Tibial nerve (tissue), 4 donors: Measurements from ENCODE around the gene NEO1. TPM values are rescaled to one million over a fixed set of nuclear protein-coding genes. Genes with fewer than 3 reads are reported as not detected.

ENCODE experiments used
- DNase-seq, 2 donors: peaks; one replicate each; pipeline ENCODE4 v3.0.0-alpha.2; 2019; ENCODE audit warnings: low spot score in 2 of 2
- H3K27ac ChIP-seq, 4 donors: fragments of 200-600 bp; sonication (generic) in 3 of 4; one replicate each; pipeline ENCODE4 v1.5.1; 2017 to 2019; ENCODE audit warnings: mild to moderate bottlenecking in 1 of 4
- H3K27me3 ChIP-seq, 2 donors: fragments of 200-600 bp; sonication (generic) in 1 of 2; one replicate each; pipeline versions ENCODE4 v1.5.1 to v1.6.0; 2017 to 2019
- H3K36me3 ChIP-seq, 3 donors: fragments of 200-600 bp; sonication (generic); one replicate each; pipeline ENCODE4 v1.5.1; 2018 to 2019
- H3K4me1 ChIP-seq, 4 donors: fragments of 200-600 bp; sonication (generic) in 3 of 4; one replicate each; pipeline ENCODE4 v1.5.1; 2017 to 2019
- H3K4me3 ChIP-seq, 4 donors: fragments of 200-600 bp; sonication (generic) in 3 of 4; one replicate each; pipeline ENCODE4 v1.5.1; 2017 to 2019; ENCODE audit warnings: mild to moderate bottlenecking in 1 of 4, moderate library complexity in 1 of 4
- H3K9me3 ChIP-seq, 4 donors: fragments of 200-600 bp; sonication (generic) in 3 of 4; one replicate each; pipeline ENCODE4 v1.5.1; 2017 to 2019
- CTCF ChIP-seq, 5 experiments: fragments of 200-600 bp in 3 of 5; fragments of 450-650 bp in 2 of 5; sonication (generic) in 3 of 5; IDR thresholded peaks; one replicate each; pipeline ENCODE4 v1.5.1; 2016 to 2019; ENCODE audit warnings: antibody characterized with exemption in 5 of 5, mild to moderate bottlenecking in 3 of 5, moderate library complexity in 2 of 5
- EP300 ChIP-seq, 2 donors: sonication (generic); formaldehyde crosslinking; IDR thresholded peaks; one replicate each; pipeline ENCODE4 v1.6.1; 2017; ENCODE audit warnings: antibody characterized with exemption in 2 of 2, mild to moderate bottlenecking in 1 of 2
- POLR2A ChIP-seq, 2 donors: fragments of 450-650 bp; IDR thresholded peaks; one replicate each; pipeline ENCODE4 v1.6.1; 2017; ENCODE audit warnings: antibody characterized with exemption in 2 of 2, mild to moderate bottlenecking in 2 of 2, moderate library complexity in 2 of 2
- WGBS, 2 donors: methylation state at CpG; one replicate each; pipeline ENCODE4 v1.1.5; 2018; 5-methylcytosine and 5-hydroxymethylcytosine counted together
- total RNA-seq, 4 donors: library from RNA; depleted of rRNA; stranded (reverse); fragments of >200 nt; gene quantifications; one replicate each; pipeline ENCODE4 v1.1.0, GENCODE V29; 2016

NEO1 gene
- total RNA-seq, 4 donors from 2014 or later: 18.6 to 48.3 (median 41.4) TPM

- H3K4me3 ChIP-seq: no peak overlapping the region
- WGBS, 2 donors: 69 to 71% methylated on average over 4 of the region's 4 CpGs
- TF ChIP-seq EP300 (IDR thresholded peaks at IDR 0.05) (no peak), POLR2A (IDR thresholded peaks at IDR 0.05) (no peak), CTCF (IDR thresholded peaks at IDR 0.05) (no peak)
- no peak for DNase-seq
- no peaks in the 10 kb centered on the region for H3K9me3 ChIP-seq
- H3K27me3 ChIP-seq: no peaks in the 10 kb centered on the region
- no peaks in the 10 kb centered on the region for H3K36me3 ChIP-seq
- peaks cover 0 to 34% (median 2%) of the 10 kb centered on the region in 4 donors for H3K4me1 ChIP-seq
- H3K27ac ChIP-seq: no peak overlapping the region
These were observed 22.0 kb downstream of the NEO1 start for GRCh38 chr15:73074241-73074640.

DNA sequence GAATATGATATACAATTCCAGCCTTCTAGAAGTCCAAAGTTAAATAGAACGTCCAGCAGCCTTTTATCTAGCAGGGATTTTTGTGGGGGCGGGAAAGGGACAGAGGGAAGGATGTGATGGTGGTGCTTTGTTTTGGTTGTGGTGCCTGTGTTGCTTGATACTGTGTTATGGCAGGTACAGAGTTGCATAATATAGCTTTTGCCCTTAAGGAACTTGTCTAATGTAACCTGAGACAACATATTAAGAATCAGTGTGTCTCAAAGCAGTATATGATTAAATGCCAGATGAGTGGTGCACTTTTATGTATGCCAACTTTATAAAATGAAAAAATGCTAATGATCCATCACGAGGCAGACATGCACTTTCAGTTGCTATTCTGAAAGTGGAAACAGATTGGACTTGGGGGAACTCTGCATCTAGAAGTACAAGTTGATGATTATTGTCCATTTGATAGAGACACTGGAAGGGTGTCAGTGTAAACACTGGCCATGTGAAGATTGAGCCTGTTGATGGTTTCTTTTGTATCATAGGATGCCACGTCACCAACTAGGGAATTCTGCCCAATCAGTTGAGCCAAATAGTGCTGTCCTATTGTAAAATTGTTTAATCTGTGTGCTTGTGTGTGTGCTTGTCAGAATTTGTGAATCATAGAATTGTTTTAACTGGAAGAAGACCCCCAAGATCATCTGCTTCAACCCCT is 23.0 kb downstream of the NEO1 start:
- no peaks in the 10 kb centered on the region for H3K36me3 ChIP-seq
- TF ChIP-seq POLR2A (IDR thresholded peaks at IDR 0.05) (no peak), CTCF (IDR thresholded peaks at IDR 0.05) (no peak), EP300 (IDR thresholded peaks at IDR 0.05) (no peak)
- no peaks in the 10 kb centered on the region for H3K9me3 ChIP-seq
- no peak overlapping the region for H3K4me3 ChIP-seq
- no peak for DNase-seq
- 51 to 54% methylated on average over 4 of the region's 4 CpGs for WGBS, 2 donors
- H3K27me3 ChIP-seq: no peaks in the 10 kb centered on the region
- H3K27ac ChIP-seq: no peak overlapping the region
- H3K4me1 ChIP-seq: peaks cover 0 to 42% (median 2%) of the 10 kb centered on the region in 4 donors

GRCh38 chr15:73078291-73078690 is 26.0 kb downstream of the NEO1 start:
- H3K36me3 ChIP-seq: no peaks in the 10 kb centered on the region
- WGBS, 2 donors: 77 to 78% methylated on average over 4 of the region's 4 CpGs
- H3K4me3 ChIP-seq: no peak overlapping the region
- H3K4me1 ChIP-seq: peaks cover 0 to 45% (median 2%) of the 10 kb centered on the region in 4 donors
- no peak overlapping the region for H3K27ac ChIP-seq
- TF ChIP-seq POLR2A (IDR thresholded peaks at IDR 0.05): no peak
- TF ChIP-seq CTCF (IDR thresholded peaks at IDR 0.05): no peak
- no peak for TF ChIP-seq EP300 (IDR thresholded peaks at IDR 0.05)
- no peaks in the 10 kb centered on the region for H3K27me3 ChIP-seq
- H3K9me3 ChIP-seq: no peaks in the 10 kb centered on the region
- DNase-seq: no peak

DNA sequence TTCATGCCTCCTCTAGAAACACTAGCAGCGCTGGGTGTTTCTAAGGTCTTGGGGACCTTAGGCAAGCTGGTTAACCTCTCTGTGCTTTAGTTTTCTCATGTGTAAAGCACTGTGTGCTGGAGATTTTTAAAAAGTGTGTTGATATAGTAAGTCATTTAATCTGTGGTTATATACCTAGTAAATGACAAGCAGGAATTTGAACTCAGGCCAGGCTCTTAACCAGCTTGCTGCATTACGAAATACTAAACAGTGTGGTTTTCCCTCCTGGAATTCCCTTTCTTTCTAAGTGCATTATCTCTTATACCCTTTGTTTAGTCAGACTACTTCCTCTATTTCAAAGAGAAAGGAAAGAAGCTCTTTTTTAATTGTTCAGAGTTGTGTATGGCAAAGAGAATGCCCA is 26.5 kb downstream of the NEO1 start:
- Histone ChIP-seq H3K4me1 (peaks cover 0 to 45% (median 2%) of the 10 kb centered on the region in 4 donors), H3K9me3 (no peaks in the 10 kb centered on the region), H3K27ac (no peak overlapping the region), H3K36me3 (no peaks in the 10 kb centered on the region), H3K27me3 (no peaks in the 10 kb centered on the region), H3K4me3 (no peak overlapping the region)
- DNase-seq: no peak
- 62 to 82% methylated on average over 2 of the region's 2 CpGs for WGBS, 2 donors
- TF ChIP-seq EP300 (IDR thresholded peaks at IDR 0.05) (no peak), POLR2A (IDR thresholded peaks at IDR 0.05) (no peak), CTCF (IDR thresholded peaks at IDR 0.05) (no peak)

DNA sequence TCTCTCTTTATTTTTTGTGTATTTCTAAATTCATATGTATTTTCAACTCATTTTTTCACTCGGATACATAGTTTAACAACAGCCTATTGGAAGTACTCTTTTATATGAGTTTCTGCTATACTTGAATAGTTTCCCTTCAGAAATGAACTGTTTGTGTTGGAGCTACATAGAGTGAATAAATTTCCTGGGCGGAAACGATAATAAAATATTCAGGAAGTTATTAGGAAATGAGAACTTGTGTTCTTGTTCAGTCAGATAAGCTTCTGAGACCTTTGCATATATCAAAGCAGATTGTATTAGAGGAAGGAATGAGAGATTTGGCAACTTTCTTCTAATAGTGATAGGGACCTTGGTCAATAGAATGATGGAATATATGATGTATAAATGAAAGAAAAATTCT is 27.3 kb downstream of the NEO1 start:
- no peaks in the 10 kb centered on the region for H3K9me3 ChIP-seq
- no peaks in the 10 kb centered on the region for H3K36me3 ChIP-seq
- WGBS, 2 donors: 31 to 39% methylated on average over 3 of the region's 3 CpGs
- no peak overlapping the region for H3K4me3 ChIP-seq
- no peak overlapping the region for H3K27ac ChIP-seq
- DNase-seq: no peak
- H3K4me1 ChIP-seq: peaks cover 0 to 45% (median 2%) of the 10 kb centered on the region in 4 donors
- TF ChIP-seq CTCF (IDR thresholded peaks at IDR 0.05) (no peak), POLR2A (IDR thresholded peaks at IDR 0.05) (no peak), EP300 (IDR thresholded peaks at IDR 0.05) (no peak)
- H3K27me3 ChIP-seq: no peaks in the 10 kb centered on the region
